Amygdala (tissue), 56 donors: ENCODE data around the gene RUNX1.
"Not testable (repeated sequence)": the region's sequence is repeated elsewhere in the genome, so short reads cannot be mapped to it uniquely, and the experiment has no call there.

Experiments used
- DNase-seq, 56 donors: peaks; one replicate each; lab custom pipeline; 2025; lab: John Stamatoyannopoulos, UW

The RUNX1 gene

GRCh38 chr21:34995979-34996303, 53.2 kb downstream of the RUNX1 start:
- DNase-seq: no peak

- DNase-seq: no peak
These were observed 54.1 kb downstream of the RUNX1 start for GRCh38 chr21:34994766-34995631.

GRCh38 chr21:34993521-34993921, 55.6 kb downstream of the RUNX1 start:
- not testable (repeated sequence) for DNase-seq

GRCh38 chr21:34992736-34993398, 56.2 kb downstream of the RUNX1 start:
- DNase-seq: peak in 6 of 56 donors; percentile 6 to 37 (median 19)

- no peak for DNase-seq
These were observed 56.9 kb downstream of the RUNX1 start for GRCh38 chr21:34992180-34992579.

GRCh38 chr21:34991366-34991957, 57.6 kb downstream of the RUNX1 start:
- no peak for DNase-seq

- DNase-seq: no peak
These were observed 58.3 kb downstream of the RUNX1 start for GRCh38 chr21:34990842-34991241.

GRCh38 chr21:34989337-34990151, 59.6 kb downstream of the RUNX1 start:
- DNase-seq: peak in 1 of 56 donors; percentile 21

- no peak for DNase-seq
These were observed 60.5 kb downstream of the RUNX1 start for GRCh38 chr21:34988625-34989024.

GRCh38 chr21:34988139-34988538, 61.0 kb downstream of the RUNX1 start:
- DNase-seq: no peak

- no peak for DNase-seq
These were observed 61.5 kb downstream of the RUNX1 start for GRCh38 chr21:34987501-34988072.

- no peak for DNase-seq
These were observed 62.3 kb downstream of the RUNX1 start for GRCh38 chr21:34986561-34987500.

- no peak for DNase-seq
These were observed 64.6 kb downstream of the RUNX1 start for GRCh38 chr21:34984356-34985058.

GRCh38 chr21:34983680-34984086, 65.4 kb downstream of the RUNX1 start:
- no peak for DNase-seq

- DNase-seq: no peak
These were observed 67.3 kb downstream of the RUNX1 start for GRCh38 chr21:34981791-34982190.

GRCh38 chr21:34980423-34981115, 68.5 kb downstream of the RUNX1 start:
- DNase-seq: no peak

GRCh38 chr21:34979383-34979782, 69.7 kb downstream of the RUNX1 start:
- DNase-seq: no peak

GRCh38 chr21:34977333-34977732, 71.8 kb downstream of the RUNX1 start:
- no peak for DNase-seq
